Uterus (tissue), 2 donors: ENCODE data around the gene PPL.

Experiments
- CTCF ChIP-seq, 4 experiments: fragments of 200-600 bp in 2 of 4; fragments of 450-650 bp in 2 of 4; sonication (generic) in 2 of 4; IDR thresholded peaks; one replicate each; pipeline ENCODE4 v1.5.1; 2016 to 2019; ENCODE audit warnings: antibody characterized with exemption in 4 of 4, mild to moderate bottlenecking in 2 of 4, moderate library complexity in 1 of 4
- POLR2A ChIP-seq, 2 donors: fragments of 450-650 bp; IDR thresholded peaks; one replicate each; pipeline ENCODE4 v1.6.1; 2016; ENCODE audit warnings: antibody characterized with exemption in 2 of 2, mild to moderate bottlenecking in 1 of 2, moderate library complexity in 1 of 2

GRCh38 chr16:4891097-4891885 is 45.7 kb downstream of the PPL start:
- TF ChIP-seq CTCF (IDR thresholded peaks at IDR 0.05) (no peak), POLR2A (IDR thresholded peaks at IDR 0.05) (no peak)
